Right ventricle myocardium inferior (tissue), 1 donor: Measurements from ENCODE around the gene CHSY3. TPM values are rescaled to one million over a fixed set of nuclear protein-coding genes. Genes with fewer than 3 reads are reported as not detected.

Experiments used
- ATAC-seq: fragments of 200-7000 bp; cut with Tn5 transposase; one replicate; pipeline ENCODE4 v1.9.1; 2020; ENCODE audit warnings: mild to moderate bottlenecking, moderate library complexity
- DNase-seq: peaks from one replicate; pipeline ENCODE4 v3.0.0; 2021; ENCODE audit errors: missing footprints
- intact Hi-C: fragments of 100-400 bp; cut with DNase I; formaldehyde crosslinking; loops from one replicate; pipeline ENCODE4 v1.11.0; 2022
- total RNA-seq: library from RNA; stranded (reverse); fragmentation: NEBNext Ultra II Directional; extraction: Animal tissue kit (Norgen Biotek cat#: 25700); gene quantifications from one replicate; pipeline ENCODE4 v1.2.1, GENCODE V29; 2021
- donor health status: DM: no; HTN: yes; CAD: no; lungs with severe emphysema.

Gene CHSY3
- total RNA-seq, 1 donor from 2014 or later: 0.57 TPM

DNA sequence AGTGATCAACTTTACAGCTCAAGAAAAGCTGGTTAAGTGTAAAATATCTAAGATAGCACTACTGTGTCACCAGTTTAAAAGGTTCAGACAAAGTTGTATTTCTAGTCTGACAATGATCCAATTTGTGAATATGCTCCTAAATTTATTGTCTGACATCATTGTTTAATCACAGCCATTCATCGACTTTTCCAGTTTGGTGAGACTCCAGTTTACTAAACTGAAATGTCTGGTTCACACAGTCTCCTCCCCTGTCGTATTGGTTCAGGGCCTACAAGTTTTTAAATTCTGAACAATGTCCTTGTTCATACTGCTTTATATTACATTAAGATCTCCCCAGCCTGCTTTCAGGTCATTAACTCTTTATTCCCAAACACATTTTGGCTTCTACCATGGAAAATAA lies 161.4 kb downstream of the CHSY3 start:
- DNase-seq: no peak

DNA sequence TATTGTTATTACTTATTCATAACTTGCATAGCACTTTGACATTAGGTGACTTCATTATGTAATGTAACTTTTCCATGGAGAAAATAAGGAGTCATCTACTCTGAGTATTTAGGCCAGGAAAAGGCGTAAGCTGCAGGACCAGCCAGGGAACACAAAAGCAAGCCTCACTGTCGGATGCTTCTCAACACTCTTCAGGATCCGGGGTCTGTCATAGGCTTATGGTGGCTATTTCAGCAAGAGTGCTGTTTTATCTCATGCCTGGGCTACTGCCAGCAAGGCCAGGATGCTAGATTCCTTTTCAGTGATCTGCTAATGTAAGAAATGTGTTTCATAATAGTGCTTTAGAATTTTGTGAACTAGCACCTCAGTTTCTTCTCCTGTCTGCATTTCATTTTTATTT lies 162.4 kb downstream of the CHSY3 start:
- DNase-seq (peak; percentile 57), ATAC-seq (no peak)
- intact Hi-C loops: no loop called here

More for the DNA sequence above, 161.4 kb downstream of the CHSY3 start:
- intact Hi-C loops: no loop called here
- no peak for ATAC-seq

DNA sequence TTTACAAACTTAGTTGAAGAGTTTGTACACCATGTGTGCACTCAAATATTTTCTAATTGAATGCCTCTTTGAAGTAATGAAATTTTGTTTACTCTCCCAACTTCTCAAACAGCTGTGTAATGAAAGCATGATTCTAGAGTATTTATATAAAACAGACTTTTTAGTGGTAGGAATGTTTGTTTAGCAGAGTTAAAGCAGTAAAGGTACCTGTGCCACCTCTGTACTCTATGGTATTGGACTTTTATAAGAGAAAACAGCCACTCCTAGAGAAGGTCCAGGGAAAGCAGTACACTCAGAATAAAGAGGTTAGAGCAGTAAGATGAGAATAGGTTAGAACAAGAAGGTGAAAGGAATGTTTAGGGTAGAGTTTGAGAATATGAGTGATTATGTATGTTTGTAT lies 163.1 kb downstream of the CHSY3 start:
- no peak for DNase-seq
- ATAC-seq: no peak
- intact Hi-C loops: no loop called here

DNA sequence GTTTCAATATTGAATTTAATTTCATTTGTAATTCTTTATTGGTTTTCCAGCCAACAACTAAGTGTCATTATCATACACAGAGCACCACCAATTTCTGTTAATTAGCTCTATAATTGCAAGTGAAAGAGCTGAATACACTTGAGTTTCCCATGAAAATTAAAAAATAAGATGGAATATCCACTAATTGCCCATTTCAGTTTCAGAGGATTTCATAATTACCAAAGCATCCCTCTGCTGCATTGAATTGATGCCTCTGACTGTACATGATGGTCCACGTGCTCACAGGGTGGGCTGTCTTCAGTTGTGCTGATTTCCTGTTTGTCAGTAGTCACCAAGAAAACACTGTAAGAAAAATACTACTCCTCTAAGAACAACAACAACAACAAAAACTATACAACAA lies 163.8 kb downstream of the CHSY3 start:
- ATAC-seq (no peak), DNase-seq (no peak)
- intact Hi-C loops: no loop called here

DNA sequence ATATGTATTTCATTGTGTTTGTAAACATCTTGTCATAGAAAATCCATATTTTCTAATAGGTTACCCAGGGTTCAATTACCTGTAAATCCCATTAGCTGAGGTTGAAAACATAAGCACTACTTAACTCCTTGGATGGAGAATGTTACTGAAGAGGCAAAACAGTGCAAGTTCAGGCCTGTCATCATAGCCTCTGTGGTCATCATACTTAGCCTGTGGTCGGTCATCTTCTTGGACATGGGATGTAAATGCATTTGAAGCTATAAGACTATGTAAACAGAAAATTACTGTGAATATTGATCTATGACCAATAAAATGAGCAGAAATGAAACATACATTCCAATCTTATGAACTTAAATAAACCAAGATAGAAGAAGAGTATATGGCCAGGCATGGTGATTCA lies 164.7 kb downstream of the CHSY3 start:
- ATAC-seq (no peak), DNase-seq (no peak)
- intact Hi-C loops: no loop called here

DNA sequence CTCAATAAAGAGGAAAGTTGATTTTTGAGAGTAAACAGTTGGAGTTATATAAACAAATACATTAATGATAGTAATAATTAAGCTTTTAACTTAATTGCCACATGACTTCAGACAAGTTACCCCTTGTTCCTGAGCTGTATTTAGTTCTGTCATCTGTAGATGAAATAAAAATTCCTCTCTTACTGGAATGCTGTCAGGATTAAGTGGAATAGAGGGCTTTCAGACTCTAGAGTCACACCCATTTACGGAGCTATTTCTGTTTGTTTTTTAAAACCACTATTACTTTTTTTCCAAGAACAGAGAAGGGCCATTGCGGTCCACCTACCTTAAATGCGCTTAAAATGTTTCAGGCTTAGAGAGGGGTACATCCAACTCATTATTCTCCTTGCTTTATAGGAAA lies 170.6 kb downstream of the CHSY3 start:
- DNase-seq (no peak), ATAC-seq (no peak)
- intact Hi-C loops: no loop called here

DNA sequence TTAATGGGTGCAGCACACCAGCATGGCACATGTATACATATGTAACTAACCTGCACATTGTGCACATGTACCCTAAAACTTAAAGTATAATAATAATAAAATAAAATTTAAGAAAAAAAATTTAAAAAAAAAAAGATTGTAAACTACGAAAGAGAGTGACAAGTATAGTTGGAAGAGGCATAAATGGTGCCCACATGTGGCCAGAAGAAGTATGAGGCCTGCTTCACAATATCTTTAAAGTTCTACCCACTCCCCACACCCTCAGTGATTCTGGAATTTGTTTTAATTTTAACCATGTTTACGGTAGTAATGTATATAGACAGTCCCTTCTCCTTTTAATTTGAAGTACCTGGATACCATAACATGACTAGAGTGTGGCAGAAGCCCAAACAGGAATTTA lies 172.7 kb downstream of the CHSY3 start:
- DNase-seq (no peak), ATAC-seq (no peak)
- intact Hi-C loops: no loop called here

DNA sequence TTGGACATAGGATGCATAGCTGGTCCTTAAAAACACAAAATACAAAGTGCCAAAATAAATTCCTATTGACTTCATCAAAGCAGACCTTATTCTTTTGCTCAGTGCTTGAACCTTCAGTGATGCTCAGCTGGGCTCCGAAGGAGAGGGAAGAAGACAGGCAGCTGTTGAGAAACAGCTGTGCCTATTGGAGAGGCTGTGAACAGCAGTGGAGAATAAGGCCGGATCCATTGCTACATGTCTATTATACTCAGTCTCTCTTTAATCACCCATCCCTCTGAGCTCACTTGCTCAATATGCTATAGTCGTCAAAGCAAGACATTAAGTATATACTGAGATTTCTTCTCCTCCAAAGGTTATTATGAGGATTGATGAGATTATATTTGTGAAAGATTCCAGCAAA lies 174.4 kb downstream of the CHSY3 start:
- intact Hi-C loops: no loop called here
- ATAC-seq (no peak), DNase-seq (no peak)

DNA sequence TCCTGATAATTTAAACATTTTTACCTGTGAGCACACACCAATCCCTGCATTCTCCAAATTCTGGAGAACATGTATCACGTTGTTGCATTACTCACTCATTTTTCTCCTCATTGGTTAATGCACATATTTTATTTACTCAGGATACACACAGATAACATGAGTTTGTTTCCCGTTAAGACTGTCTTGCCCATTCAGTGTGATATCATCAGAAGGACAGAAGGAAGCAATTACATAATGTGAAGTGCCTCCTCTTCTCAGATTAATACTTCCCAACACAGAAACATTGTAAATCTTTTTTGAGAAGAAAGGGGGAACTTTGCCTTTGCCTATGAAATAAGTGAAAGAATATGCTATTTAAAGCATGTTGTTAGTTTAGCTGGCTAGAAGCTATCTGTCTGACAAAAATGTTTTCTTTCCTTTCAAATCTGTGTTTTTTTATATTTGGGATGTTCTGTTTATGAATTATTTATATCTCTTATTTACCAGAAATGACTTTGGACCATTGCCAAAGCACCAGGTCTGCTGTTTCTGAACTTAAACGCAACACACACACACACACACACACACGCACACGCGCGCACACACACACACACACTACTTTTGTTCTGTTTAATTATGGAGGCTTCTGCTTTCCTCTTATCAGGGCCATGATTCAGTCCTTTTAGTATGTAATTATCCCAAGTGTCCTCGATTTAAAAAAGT lies 186.5 kb downstream of the CHSY3 start:
- no peak for DNase-seq
- intact Hi-C loops: no loop called here
- no peak for ATAC-seq

DNA sequence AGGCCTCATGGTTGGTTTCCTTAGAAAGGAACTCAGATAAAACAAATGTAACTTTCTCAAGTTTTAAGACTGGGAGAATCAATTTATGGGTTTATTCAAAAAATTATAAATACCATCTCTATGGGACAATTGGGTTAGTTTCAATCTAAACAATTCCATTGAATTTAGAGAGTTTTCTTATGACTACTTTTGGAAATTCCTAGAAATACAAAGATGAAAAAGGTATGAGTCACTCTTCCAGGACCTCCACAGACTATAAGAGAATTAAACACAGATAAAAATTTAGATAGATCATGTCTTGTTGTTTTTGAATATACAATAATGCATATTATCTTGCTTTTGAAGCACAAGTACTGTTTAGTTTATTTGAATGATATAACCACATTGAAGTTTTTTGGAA lies 188.7 kb downstream of the CHSY3 start:
- no peak for DNase-seq
- intact Hi-C loops: no loop called here

DNA sequence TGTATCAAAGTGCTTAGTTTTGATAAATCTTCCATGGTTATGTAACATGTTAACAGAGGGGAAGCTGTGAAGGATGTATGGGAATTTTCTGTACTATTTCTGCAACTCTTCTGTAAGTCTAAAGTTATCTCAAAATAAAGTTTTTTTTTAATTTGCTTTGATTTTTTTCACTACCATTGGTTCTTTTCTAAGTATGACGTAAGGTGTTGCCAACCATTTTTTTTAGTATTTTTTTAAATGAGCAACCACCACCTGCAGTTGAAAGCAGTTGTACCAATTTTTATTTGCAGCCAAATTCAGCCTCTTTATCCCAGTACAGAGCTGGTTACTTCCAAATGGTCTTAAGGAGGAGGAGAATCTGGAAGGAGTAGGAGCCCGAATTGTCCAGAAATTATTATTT lies 192.2 kb downstream of the CHSY3 start:
- DNase-seq (no peak), ATAC-seq (no peak)
- intact Hi-C loops: no loop called here

More for the DNA sequence above, 188.7 kb downstream of the CHSY3 start:
- no peak for ATAC-seq

DNA sequence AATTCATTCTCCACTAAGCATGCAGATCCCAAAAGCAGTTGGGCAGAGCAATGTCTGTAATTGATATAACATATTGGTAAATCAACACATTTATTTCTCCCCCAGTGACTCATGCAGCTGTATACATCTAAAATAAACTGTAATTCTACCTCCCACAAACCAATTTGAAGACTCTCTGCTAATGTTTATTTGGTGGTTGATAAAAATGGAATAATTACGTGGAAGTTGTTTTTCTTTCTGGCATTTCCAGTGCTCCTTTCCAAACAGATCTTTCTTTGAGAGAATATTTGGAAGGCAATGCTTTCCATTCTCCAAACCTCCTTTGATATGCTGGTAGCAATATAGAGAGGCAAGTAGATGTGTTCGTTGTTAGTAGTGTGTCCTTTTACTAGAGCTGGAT lies 194.7 kb downstream of the CHSY3 start:
- intact Hi-C loops: no loop called here
- DNase-seq (no peak), ATAC-seq (no peak)

DNA sequence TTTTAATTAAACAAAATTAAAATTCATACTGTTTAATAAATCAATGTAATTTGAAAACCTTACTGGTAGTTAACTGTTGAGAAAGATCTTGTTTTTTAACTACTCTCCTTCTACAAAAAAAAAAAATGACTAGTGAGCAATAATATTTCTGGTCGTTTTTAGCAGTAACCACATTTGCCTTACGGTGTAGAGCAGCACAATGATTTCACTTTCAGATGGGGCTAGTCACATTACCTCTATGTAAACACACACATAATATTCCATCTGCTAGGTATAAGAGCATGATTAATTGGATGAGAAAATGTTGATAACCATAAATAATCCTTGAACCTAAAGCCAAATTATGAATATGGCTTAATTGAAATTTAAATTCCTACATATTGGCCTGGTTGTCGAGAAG lies 198.1 kb downstream of the CHSY3 start:
- intact Hi-C loops: no loop called here
- DNase-seq: no peak
- ATAC-seq: no peak

DNA sequence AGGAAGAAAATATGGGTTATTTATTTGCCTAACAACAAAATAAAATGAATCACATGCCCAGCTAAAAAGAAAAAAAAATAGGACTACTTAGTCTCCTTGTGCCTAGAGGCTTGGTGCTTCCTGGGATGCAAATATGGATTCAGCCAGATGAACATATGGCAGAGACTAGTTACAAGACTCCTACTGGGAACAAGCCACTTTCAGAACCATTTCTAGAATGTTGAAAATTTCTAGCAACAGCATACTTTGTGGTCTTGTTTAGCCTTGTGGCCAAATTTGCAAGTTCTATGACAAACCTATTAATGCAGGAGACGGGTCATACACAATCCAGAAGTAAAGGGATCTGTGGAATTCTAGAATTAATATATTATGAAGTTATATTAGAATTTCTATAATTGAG lies 198.7 kb downstream of the CHSY3 start:
- DNase-seq (no peak), ATAC-seq (no peak)
- intact Hi-C loops: no loop called here

DNA sequence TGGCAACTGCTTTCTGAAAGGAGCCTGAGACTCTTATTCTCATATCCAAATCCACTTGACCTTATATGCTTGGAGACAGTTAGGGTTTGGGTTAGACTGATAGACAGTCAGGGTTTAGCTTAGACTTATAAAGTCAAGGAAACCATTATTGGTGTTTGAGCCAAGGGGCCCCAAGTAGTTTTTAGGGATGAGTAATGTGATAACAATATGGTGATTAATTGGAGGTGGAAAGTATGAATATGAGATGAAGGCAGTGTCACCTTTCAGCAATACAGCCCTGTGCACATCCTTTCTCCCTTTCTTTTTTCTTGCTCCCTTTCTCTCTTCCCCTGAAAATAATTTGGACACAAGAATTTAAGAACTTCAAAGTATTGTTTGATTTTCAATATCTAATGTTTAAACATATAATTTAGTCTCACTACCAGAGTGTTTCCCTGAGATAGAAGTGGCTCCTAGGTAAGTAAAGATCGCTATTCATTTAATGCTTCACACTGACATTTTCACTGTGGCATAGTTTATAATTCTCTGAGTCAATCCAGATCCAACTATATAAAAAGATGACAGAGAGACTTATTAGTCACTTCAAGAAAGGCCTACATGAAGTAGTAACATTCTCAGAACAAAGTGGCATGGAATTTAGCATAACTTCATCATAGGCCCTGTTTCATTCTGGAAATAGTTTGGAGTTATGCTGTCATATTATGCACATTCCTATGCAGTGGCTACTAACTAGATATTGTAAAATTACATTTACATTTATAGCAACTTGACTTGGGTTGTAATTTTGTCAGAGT lies 200.8 kb downstream of the CHSY3 start:
- DNase-seq (no peak), ATAC-seq (no peak)
- intact Hi-C loops: no loop called here

DNA sequence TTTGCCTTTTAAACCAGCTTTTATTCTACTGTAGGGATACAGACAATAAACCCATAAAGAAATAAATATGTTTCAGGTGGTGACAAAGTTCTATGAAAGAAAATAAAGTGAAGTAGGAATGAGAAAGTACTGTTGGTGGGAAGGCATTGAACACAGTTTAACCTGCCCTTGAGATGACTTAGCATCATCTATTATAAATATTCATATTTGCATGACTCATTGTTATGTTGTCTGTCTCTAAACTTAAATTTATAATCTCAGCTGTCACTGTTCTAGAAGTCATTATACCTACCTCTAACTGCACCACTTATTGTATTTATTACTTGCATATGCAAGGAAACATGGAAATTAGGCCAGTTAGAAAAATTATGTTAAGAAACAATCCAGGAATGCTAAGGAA lies 202.2 kb downstream of the CHSY3 start:
- intact Hi-C loops: no loop called here
- DNase-seq (no peak), ATAC-seq (no peak)

DNA sequence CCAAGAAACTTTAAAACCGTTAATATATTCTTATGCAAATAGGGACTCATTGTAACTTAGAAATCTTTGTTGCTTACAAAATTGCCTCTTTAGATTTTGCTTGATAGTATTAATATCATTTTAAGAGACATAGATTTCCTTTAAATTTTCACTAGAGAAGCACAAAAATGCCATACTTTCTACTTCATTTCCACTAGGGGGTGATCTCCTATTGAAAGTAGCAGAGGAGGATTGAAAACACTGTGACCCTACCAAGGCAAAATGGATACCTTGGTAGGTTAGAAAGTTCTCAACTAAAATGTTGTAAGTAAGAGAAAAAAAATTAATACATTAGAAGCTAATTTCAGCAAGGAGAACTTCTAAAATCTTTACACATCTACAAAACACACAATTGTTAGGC lies 204.9 kb downstream of the CHSY3 start:
- no peak for DNase-seq
- no peak for ATAC-seq
- intact Hi-C loops: no loop called here

DNA sequence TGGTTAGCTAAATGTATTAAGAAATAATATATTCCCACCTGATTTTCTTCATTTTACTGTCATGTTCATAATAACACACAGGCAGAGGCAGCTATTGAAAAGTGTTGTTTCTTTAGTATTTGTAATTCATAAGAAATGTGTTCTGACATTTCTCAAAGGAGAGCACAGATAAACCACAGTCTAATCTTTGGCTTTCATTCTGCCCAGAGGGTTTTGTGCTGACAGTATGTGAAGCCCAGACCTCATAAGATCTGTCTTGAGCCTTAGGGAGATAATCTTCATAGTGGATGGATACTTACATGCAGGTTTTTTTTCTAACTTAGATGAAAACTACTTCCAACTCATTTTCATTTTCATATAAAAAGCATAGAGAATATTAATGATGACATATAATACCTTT lies 206.1 kb downstream of the CHSY3 start:
- no peak for ATAC-seq
- intact Hi-C loops: no loop called here
- DNase-seq: no peak

DNA sequence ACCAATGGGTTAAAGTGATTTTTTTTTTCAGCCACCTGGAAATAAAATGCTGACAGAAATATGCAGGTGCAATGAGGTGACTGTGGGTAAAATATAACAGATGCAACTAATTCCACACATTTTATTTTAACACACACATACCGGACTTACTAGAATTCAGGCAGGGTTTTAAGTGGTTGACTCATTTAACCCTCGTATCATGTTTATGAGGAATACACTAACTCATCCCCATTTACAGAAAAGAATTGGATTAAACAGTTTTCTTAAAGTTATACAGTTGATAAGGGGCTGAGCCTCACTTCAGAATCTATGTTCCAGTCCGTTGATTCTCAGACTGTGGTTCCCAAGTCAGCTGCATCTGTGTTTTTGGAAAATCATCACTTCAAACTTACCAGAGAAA lies 207.5 kb downstream of the CHSY3 start:
- intact Hi-C loops: no loop called here
- ATAC-seq (no peak), DNase-seq (no peak)

DNA sequence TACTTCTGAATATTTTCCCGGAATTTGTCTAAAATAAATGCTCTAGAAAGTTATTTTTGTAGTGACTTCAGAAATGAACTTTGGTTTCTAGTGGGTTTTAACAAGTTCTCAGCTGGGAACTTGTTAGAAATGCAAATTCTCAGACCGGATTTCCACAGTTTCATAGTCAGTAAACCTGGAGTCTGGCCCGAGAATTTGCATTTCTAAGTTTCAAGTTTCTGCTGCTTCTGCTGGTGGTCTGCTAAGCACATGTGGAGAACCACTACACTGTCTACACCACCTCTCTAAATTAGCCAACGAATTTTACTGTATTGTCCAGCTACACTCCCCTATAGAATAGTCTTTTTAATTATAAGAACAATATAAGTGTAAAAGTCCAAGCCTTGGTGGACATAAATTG lies 208.0 kb downstream of the CHSY3 start:
- ATAC-seq (no peak), DNase-seq (no peak)

DNA sequence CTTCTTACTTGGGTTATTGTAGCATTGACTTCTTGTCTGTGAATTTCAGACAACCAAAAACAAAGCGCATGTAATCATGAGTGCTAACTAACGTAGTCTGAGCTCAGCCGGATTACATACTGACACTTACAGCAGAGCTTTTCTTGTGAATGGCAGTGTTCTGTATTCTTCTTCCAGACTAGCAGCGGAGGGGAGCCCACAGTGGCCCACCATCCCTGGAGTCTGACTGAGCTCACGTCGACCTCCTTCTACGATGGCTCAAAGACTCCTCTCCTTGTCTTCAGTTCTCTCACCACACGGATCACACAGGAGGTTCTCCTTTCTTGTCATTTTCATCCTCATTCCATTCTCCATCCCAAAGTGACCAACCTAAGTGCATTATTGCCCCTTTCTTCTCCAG lies 211.4 kb downstream of the CHSY3 start:
- intact Hi-C loops: no loop called here
- DNase-seq (no peak), ATAC-seq (no peak)

More for the DNA sequence above, 208.0 kb downstream of the CHSY3 start:
- intact Hi-C loops: no loop called here
